ENCODE measurements around the gene VANGL2. TPM values are rescaled to one million over a fixed set of nuclear protein-coding genes. Genes with fewer than 3 reads are reported as not detected.

VANGL2 gene
- total RNA-seq, 2 experiments from 2014 or later, result 0.04 TPM; not detected in 1

GRCh38 chr1:160428053-160428452, 27.7 kb downstream of the VANGL2 start:
- CTCF ChIA-PET, result interaction anchor here (0.7 to 2.0 kb wide), 12 partner anchors 9 to 343 kb away, joined by 3 to 15 read pairs (median 4); no protein-coding TSS in a partner anchor
- DNase-seq, result no peak
- Mint-ChIP-seq H3K36me3 (ENCODE audit: low read depth) (peaks cover 3% of the 10 kb centered on the region), H3K27ac (peak overlapping the region; percentile 80), H3K27me3 (no peaks in the 10 kb centered on the region), H3K4me3 (no peak overlapping the region), H3K4me1 (peaks cover 53% of the 10 kb centered on the region), H3K9me3 (peaks cover 2% of the 10 kb centered on the region)
- POLR2A ChIA-PET, result no interaction called here

- DNase-seq, result peak; percentile 35
- H3K4me3 Mint-ChIP-seq, result peak overlapping the region; percentile 13
- H3K36me3 Mint-ChIP-seq (ENCODE audit: low read depth), result peaks cover 3% of the 10 kb centered on the region
- peaks cover 56% of the 10 kb centered on the region for H3K4me1 Mint-ChIP-seq
- H3K27me3 Mint-ChIP-seq, result no peaks in the 10 kb centered on the region
- peak overlapping the region; percentile 81 for H3K27ac Mint-ChIP-seq
- CTCF ChIA-PET, result interaction anchor here (0.7 to 2.0 kb wide), 14 partner anchors 8 to 343 kb away, joined by 3 to 15 read pairs (median 4); partner anchors contain the start of gene CD48
- H3K9me3 Mint-ChIP-seq, result peaks cover 3% of the 10 kb centered on the region
- POLR2A ChIA-PET, result no interaction called here
These were observed 28.3 kb downstream of the VANGL2 start for GRCh38 chr1:160428655-160429054.

- H3K4me1 Mint-ChIP-seq, result peaks cover 56% of the 10 kb centered on the region
- peaks cover 7% of the 10 kb centered on the region for H3K9me3 Mint-ChIP-seq
- H3K27me3 Mint-ChIP-seq, result no peaks in the 10 kb centered on the region
- no peak for DNase-seq
- H3K27ac Mint-ChIP-seq, result peak overlapping the region; percentile 81
- ChIA-PET CTCF (interaction anchor here (0.8 to 2.0 kb wide), 11 partner anchors 8 to 283 kb away, joined by 3 to 15 read pairs (median 5); partner anchors contain the start of gene CD48), POLR2A (no interaction called here)
- H3K4me3 Mint-ChIP-seq, result peak overlapping the region; percentile 13
- peaks cover 5% of the 10 kb centered on the region for H3K36me3 Mint-ChIP-seq (ENCODE audit: low read depth)
These were observed 28.8 kb downstream of the VANGL2 start for GRCh38 chr1:160429125-160429561.

GRCh38 chr1:160429702-160430535, 29.6 kb downstream of the VANGL2 start:
- H3K27ac Mint-ChIP-seq, result peak overlapping the region; percentile 81
- peak; percentile 27 for DNase-seq
- H3K27me3 Mint-ChIP-seq, result no peaks in the 10 kb centered on the region
- ChIA-PET CTCF (interaction anchor here (0.9 to 2.0 kb wide), 6 partner anchors 20 to 179 kb away, joined by 3 to 15 read pairs (median 4); no protein-coding TSS in a partner anchor), POLR2A (interaction anchor here (0.7 kb wide), 1 partner anchor 93 kb away, joined by 3 read pairs; no protein-coding TSS in a partner anchor)
- peaks cover 15% of the 10 kb centered on the region for H3K9me3 Mint-ChIP-seq
- peaks cover 56% of the 10 kb centered on the region for H3K4me1 Mint-ChIP-seq
- peak overlapping the region; percentile 3 for H3K4me3 Mint-ChIP-seq
- H3K36me3 Mint-ChIP-seq (ENCODE audit: low read depth), result peaks cover 12% of the 10 kb centered on the region

- Mint-ChIP-seq H3K4me3 (no peak overlapping the region), H3K9me3 (peaks cover 20% of the 10 kb centered on the region), H3K4me1 (peaks cover 58% of the 10 kb centered on the region), H3K36me3 (ENCODE audit: low read depth) (peaks cover 20% of the 10 kb centered on the region), H3K27me3 (no peaks in the 10 kb centered on the region), H3K27ac (peak overlapping the region; percentile 54)
- ChIA-PET CTCF (interaction anchor here (0.9 to 1.3 kb wide), 4 partner anchors 22 to 176 kb away, joined by 3 to 4 read pairs (median 3); no protein-coding TSS in a partner anchor), POLR2A (interaction anchor here (0.7 kb wide), 1 partner anchor 91 kb away, joined by 3 read pairs; no protein-coding TSS in a partner anchor)
- no peak for DNase-seq
These were observed 30.6 kb downstream of the VANGL2 start for GRCh38 chr1:160431006-160431405.

GRCh38 chr1:160431571-160431970, 31.2 kb downstream of the VANGL2 start:
- H3K4me3 Mint-ChIP-seq, result no peak overlapping the region
- H3K4me1 Mint-ChIP-seq, result peaks cover 61% of the 10 kb centered on the region
- CTCF ChIA-PET, result interaction anchor here (0.9 to 1.6 kb wide), 3 partner anchors 13 to 175 kb away, joined by 3 to 5 read pairs (median 3); no protein-coding TSS in a partner anchor
- no peak for DNase-seq
- no peaks in the 10 kb centered on the region for H3K27me3 Mint-ChIP-seq
- H3K9me3 Mint-ChIP-seq, result peaks cover 22% of the 10 kb centered on the region
- POLR2A ChIA-PET, result no interaction called here
- H3K36me3 Mint-ChIP-seq (ENCODE audit: low read depth), result peaks cover 22% of the 10 kb centered on the region
- H3K27ac Mint-ChIP-seq, result peak overlapping the region; percentile 87

- CTCF ChIA-PET, result interaction anchor here (1.6 kb wide), 1 partner anchor 14 kb away, joined by 5 read pairs; no protein-coding TSS in a partner anchor
- Mint-ChIP-seq H3K27ac (peak overlapping the region; percentile 87), H3K27me3 (no peaks in the 10 kb centered on the region), H3K4me3 (no peak overlapping the region), H3K36me3 (ENCODE audit: low read depth) (peaks cover 22% of the 10 kb centered on the region), H3K9me3 (peaks cover 22% of the 10 kb centered on the region), H3K4me1 (peaks cover 69% of the 10 kb centered on the region)
- POLR2A ChIA-PET, result no interaction called here
- DNase-seq, result no peak
These were observed 32.0 kb downstream of the VANGL2 start for GRCh38 chr1:160432371-160432786.

GRCh38 chr1:160436966-160437365, 36.6 kb downstream of the VANGL2 start:
- Mint-ChIP-seq H3K4me3 (no peak overlapping the region), H3K27ac (peak overlapping the region; percentile 94), H3K4me1 (peaks cover 44% of the 10 kb centered on the region), H3K36me3 (ENCODE audit: low read depth) (peaks cover 21% of the 10 kb centered on the region), H3K27me3 (no peaks in the 10 kb centered on the region), H3K9me3 (peaks cover 20% of the 10 kb centered on the region)
- ChIA-PET CTCF (interaction anchor here (0.7 kb wide), 2 partner anchors 8 kb away, joined by 3 to 5 read pairs; no protein-coding TSS in a partner anchor), POLR2A (no interaction called here)
- DNase-seq, result no peak

GRCh38 chr1:160437432-160438316, 37.3 kb downstream of the VANGL2 start:
- ChIA-PET POLR2A (interaction anchor here (1.1 kb wide), 1 partner anchor 78 kb away, joined by 3 read pairs; no protein-coding TSS in a partner anchor), CTCF (no interaction called here)
- H3K4me3 Mint-ChIP-seq, result peak overlapping the region; percentile 67
- H3K9me3 Mint-ChIP-seq, result peaks cover 20% of the 10 kb centered on the region
- peaks cover 21% of the 10 kb centered on the region for H3K36me3 Mint-ChIP-seq (ENCODE audit: low read depth)
- peak overlapping the region; percentile 94 for H3K27ac Mint-ChIP-seq
- no peaks in the 10 kb centered on the region for H3K27me3 Mint-ChIP-seq
- DNase-seq, result peak; percentile 56
- peaks cover 38% of the 10 kb centered on the region for H3K4me1 Mint-ChIP-seq

GRCh38 chr1:160438317-160438918, 38.1 kb downstream of the VANGL2 start:
- no peak for DNase-seq
- H3K4me3 Mint-ChIP-seq, result peak overlapping the region; percentile 67
- ChIA-PET POLR2A (interaction anchor here (1.1 kb wide), 1 partner anchor 77 kb away, joined by 3 read pairs; no protein-coding TSS in a partner anchor), CTCF (interaction anchor here (1.8 kb wide), 1 partner anchor 10 kb away, joined by 4 read pairs; no protein-coding TSS in a partner anchor)
- peaks cover 20% of the 10 kb centered on the region for H3K9me3 Mint-ChIP-seq
- H3K36me3 Mint-ChIP-seq (ENCODE audit: low read depth), result peaks cover 21% of the 10 kb centered on the region
- H3K27me3 Mint-ChIP-seq, result no peaks in the 10 kb centered on the region
- H3K27ac Mint-ChIP-seq, result peak overlapping the region; percentile 94
- peaks cover 37% of the 10 kb centered on the region for H3K4me1 Mint-ChIP-seq

- POLR2A ChIA-PET, result no interaction called here
- H3K4me3 Mint-ChIP-seq, result no peak overlapping the region
- H3K4me1 Mint-ChIP-seq, result peaks cover 41% of the 10 kb centered on the region
- H3K27me3 Mint-ChIP-seq, result no peaks in the 10 kb centered on the region
- no peak for DNase-seq
- peaks cover 17% of the 10 kb centered on the region for H3K9me3 Mint-ChIP-seq
- H3K36me3 Mint-ChIP-seq (ENCODE audit: low read depth), result peaks cover 22% of the 10 kb centered on the region
- CTCF ChIA-PET, result interaction anchor here (1.1 to 1.8 kb wide), 3 partner anchors 10 to 108 kb away, joined by 3 to 4 read pairs (median 3); no protein-coding TSS in a partner anchor
- peak overlapping the region; percentile 94 for H3K27ac Mint-ChIP-seq
These were observed 38.6 kb downstream of the VANGL2 start for GRCh38 chr1:160438935-160439334.
